Mesendoderm (in vitro differentiated cells): ENCODE measurements around the gene AGTR1.

Experiments used
- DNase-seq: peaks from one replicate; pipeline ENCODE4 v3.0.0; 2013
- H2AK5ac ChIP-seq: 2 replicates; pipeline ENCODE4 v1.6.1; 2013; ENCODE audit warnings: low read length, inconsistent platforms
- H2BK120ac ChIP-seq: 2 replicates; pipeline ENCODE4 v1.6.1; 2013; ENCODE audit warnings: low read depth, mild to moderate bottlenecking, low read length, moderate library complexity, mixed read lengths
- H2BK15ac ChIP-seq: replicated peaks from 2 replicates; pipeline ENCODE4 v1.6.1; 2013; ENCODE audit warnings: low read depth, mild to moderate bottlenecking, moderate library complexity
- H2BK5ac ChIP-seq: 2 replicates; pipeline ENCODE4 v1.6.1; 2013; ENCODE audit warnings: low read length, inconsistent platforms
- H3K18ac ChIP-seq: 2 replicates; pipeline ENCODE4 v1.6.1; 2013; ENCODE audit warnings: mild to moderate bottlenecking, low read length, mixed read lengths
- H3K23ac ChIP-seq: one replicate; pipeline ENCODE4 v1.6.1; 2013; ENCODE audit warnings: low read length
- H3K27ac ChIP-seq: 2 replicates; pipeline ENCODE4 v1.5.1; 2013; ENCODE audit warnings: low read depth, mild to moderate bottlenecking, inconsistent platforms, low read length, moderate library complexity
- H3K27me3 ChIP-seq: 2 replicates; pipeline ENCODE4 v1.6.1; 2013; ENCODE audit warnings: low read length, control low read depth, mild to moderate bottlenecking, inconsistent platforms; ENCODE audit not compliant: insufficient read depth, poor library complexity
- H3K36me3 ChIP-seq: 2 replicates; pipeline ENCODE4 v1.6.1; 2013; ENCODE audit warnings: low read length, inconsistent platforms; ENCODE audit not compliant: control insufficient read depth, insufficient read depth
- H3K4ac ChIP-seq: one replicate; pipeline ENCODE4 v1.6.1; 2013; ENCODE audit warnings: low read depth, mild to moderate bottlenecking, low read length, moderate library complexity
- H3K4me1 ChIP-seq: 2 replicates; pipeline ENCODE4 v1.6.1; 2013; ENCODE audit warnings: low read depth, low read length, inconsistent platforms; ENCODE audit not compliant: control insufficient read depth
- H3K4me2 ChIP-seq: 2 replicates; pipeline ENCODE4 v1.6.1; 2013; ENCODE audit warnings: low read length
- H3K4me3 ChIP-seq: 2 replicates; pipeline ENCODE4 v1.5.1; 2013; ENCODE audit warnings: mild to moderate bottlenecking, low read length
- H3K56ac ChIP-seq: one replicate; pipeline ENCODE4 v1.6.1; 2013; ENCODE audit warnings: low read length
- H3K79me1 ChIP-seq: 2 replicates; pipeline ENCODE4 v1.6.1; 2013; ENCODE audit warnings: low read length, inconsistent platforms
- H3K79me2 ChIP-seq: 2 replicates; pipeline ENCODE4 v1.6.1; 2013; ENCODE audit warnings: mild to moderate bottlenecking, low read length; ENCODE audit not compliant: control insufficient read depth, insufficient read depth
- H3K9ac ChIP-seq: 2 replicates; pipeline ENCODE4 v1.6.1; 2013; ENCODE audit warnings: low read length, inconsistent platforms
- H4K5ac ChIP-seq: one replicate; pipeline ENCODE4 v1.6.1; 2013; ENCODE audit warnings: low read length
- H4K8ac ChIP-seq: one replicate; pipeline ENCODE4 v1.6.1; 2013; ENCODE audit warnings: low read depth, mild to moderate bottlenecking, control low read depth, low read length, moderate library complexity
- WGBS: extraction: QIAGEN DNeasy Blood & Tissue Kit; methylation state at CpG from one replicate; pipeline ENCODE4 v1.1.7; 2013; ENCODE audit warnings: low lambda C conversion rate, missing lambda C conversion rate; ENCODE audit not compliant: insufficient coverage; ENCODE audit errors: extremely low coverage; 5-methylcytosine and 5-hydroxymethylcytosine counted together

The AGTR1 gene

GRCh38 chr3:148755570-148755969 is 57.9 kb downstream of the AGTR1 start:
- H3K56ac ChIP-seq: no peak overlapping the region
- H2BK5ac ChIP-seq: no peak overlapping the region
- H3K4me3 ChIP-seq: no peak overlapping the region
- H3K18ac ChIP-seq: no peak overlapping the region
- H2AK5ac ChIP-seq: no peak overlapping the region
- H3K27ac ChIP-seq: no peak overlapping the region
- no peaks in the 10 kb centered on the region for H3K4me1 ChIP-seq
- H3K79me2 ChIP-seq: no peaks in the 10 kb centered on the region
- no peak for DNase-seq
- H2BK120ac ChIP-seq: no peak overlapping the region
- H3K36me3 ChIP-seq: no peaks in the 10 kb centered on the region
- no peak overlapping the region for H4K8ac ChIP-seq
- H3K4me2 ChIP-seq: no peak overlapping the region
- H3K23ac ChIP-seq: no peak overlapping the region
- H4K5ac ChIP-seq: no peak overlapping the region
- no peaks in the 10 kb centered on the region for H3K27me3 ChIP-seq
- no peak overlapping the region for H2BK15ac ChIP-seq
- H3K79me1 ChIP-seq: no peaks in the 10 kb centered on the region
- no peak overlapping the region for H3K4ac ChIP-seq
- H3K9ac ChIP-seq: no peak overlapping the region

GRCh38 chr3:148756311-148756710 is 58.6 kb downstream of the AGTR1 start:
- no peak overlapping the region for H3K27ac ChIP-seq
- no peak overlapping the region for H3K4ac ChIP-seq
- H3K56ac ChIP-seq: no peak overlapping the region
- H3K79me1 ChIP-seq: no peaks in the 10 kb centered on the region
- H3K4me1 ChIP-seq: no peaks in the 10 kb centered on the region
- no peak overlapping the region for H3K9ac ChIP-seq
- DNase-seq: no peak
- no peak overlapping the region for H2BK15ac ChIP-seq
- H3K4me2 ChIP-seq: no peak overlapping the region
- no peak overlapping the region for H2BK120ac ChIP-seq
- no peaks in the 10 kb centered on the region for H3K79me2 ChIP-seq
- no peak overlapping the region for H3K18ac ChIP-seq
- H3K23ac ChIP-seq: no peak overlapping the region
- H4K5ac ChIP-seq: no peak overlapping the region
- 100% methylated on average over 3 of the region's 4 CpGs for WGBS
- no peaks in the 10 kb centered on the region for H3K27me3 ChIP-seq
- no peak overlapping the region for H2BK5ac ChIP-seq
- no peak overlapping the region for H4K8ac ChIP-seq
- no peak overlapping the region for H2AK5ac ChIP-seq
- H3K36me3 ChIP-seq: no peaks in the 10 kb centered on the region
- no peak overlapping the region for H3K4me3 ChIP-seq

GRCh38 chr3:148757238-148758215 is 59.8 kb downstream of the AGTR1 start:
- no peak for DNase-seq
- H3K4me1 ChIP-seq: no peaks in the 10 kb centered on the region
- no peak overlapping the region for H3K56ac ChIP-seq
- H3K36me3 ChIP-seq: no peaks in the 10 kb centered on the region
- no peak overlapping the region for H4K8ac ChIP-seq
- H3K27me3 ChIP-seq: no peaks in the 10 kb centered on the region
- H3K4me3 ChIP-seq: no peak overlapping the region
- WGBS: no CpG with 5 or more reads among the region's 12 CpGs
- no peaks in the 10 kb centered on the region for H3K79me2 ChIP-seq
- H2BK5ac ChIP-seq: no peak overlapping the region
- no peak overlapping the region for H3K23ac ChIP-seq
- no peak overlapping the region for H2BK120ac ChIP-seq
- no peak overlapping the region for H3K4ac ChIP-seq
- H3K27ac ChIP-seq: no peak overlapping the region
- H3K79me1 ChIP-seq: no peaks in the 10 kb centered on the region
- H3K4me2 ChIP-seq: no peak overlapping the region
- no peak overlapping the region for H2BK15ac ChIP-seq
- no peak overlapping the region for H3K9ac ChIP-seq
- H2AK5ac ChIP-seq: no peak overlapping the region
- no peak overlapping the region for H3K18ac ChIP-seq
- H4K5ac ChIP-seq: no peak overlapping the region

GRCh38 chr3:148758303-148758884 is 60.7 kb downstream of the AGTR1 start:
- Histone ChIP-seq H3K18ac (no peak overlapping the region), H3K4me3 (no peak overlapping the region), H4K5ac (no peak overlapping the region), H3K4me2 (no peak overlapping the region), H2BK15ac (no peak overlapping the region), H3K79me2 (no peaks in the 10 kb centered on the region), H3K9ac (no peak overlapping the region), H2BK5ac (no peak overlapping the region), H3K36me3 (no peaks in the 10 kb centered on the region), H2AK5ac (no peak overlapping the region), H4K8ac (no peak overlapping the region), H3K4ac (no peak overlapping the region), H3K56ac (no peak overlapping the region), H3K27ac (no peak overlapping the region), H3K4me1 (no peaks in the 10 kb centered on the region), H2BK120ac (no peak overlapping the region), H3K27me3 (no peaks in the 10 kb centered on the region), H3K23ac (no peak overlapping the region), H3K79me1 (no peaks in the 10 kb centered on the region)
- no peak for DNase-seq
- no CpG with 5 or more reads among the region's 3 CpGs for WGBS

- Histone ChIP-seq H2BK5ac (no peak overlapping the region), H3K4me2 (no peak overlapping the region), H3K27ac (no peak overlapping the region), H3K79me2 (no peaks in the 10 kb centered on the region), H3K23ac (no peak overlapping the region), H2BK120ac (no peak overlapping the region), H3K18ac (no peak overlapping the region), H3K79me1 (no peaks in the 10 kb centered on the region), H4K5ac (no peak overlapping the region), H2BK15ac (no peak overlapping the region), H3K27me3 (no peaks in the 10 kb centered on the region), H3K56ac (no peak overlapping the region), H3K9ac (no peak overlapping the region), H2AK5ac (no peak overlapping the region), H4K8ac (no peak overlapping the region), H3K4ac (no peak overlapping the region), H3K4me1 (no peaks in the 10 kb centered on the region), H3K4me3 (no peak overlapping the region), H3K36me3 (no peaks in the 10 kb centered on the region)
- no CpG with 5 or more reads among the region's 4 CpGs for WGBS
- DNase-seq: no peak
Measured at GRCh38 chr3:148759430-148759829, 61.7 kb downstream of the AGTR1 start.
